Measurements from ENCODE around the gene CERKL.

Gene CERKL

DNA sequence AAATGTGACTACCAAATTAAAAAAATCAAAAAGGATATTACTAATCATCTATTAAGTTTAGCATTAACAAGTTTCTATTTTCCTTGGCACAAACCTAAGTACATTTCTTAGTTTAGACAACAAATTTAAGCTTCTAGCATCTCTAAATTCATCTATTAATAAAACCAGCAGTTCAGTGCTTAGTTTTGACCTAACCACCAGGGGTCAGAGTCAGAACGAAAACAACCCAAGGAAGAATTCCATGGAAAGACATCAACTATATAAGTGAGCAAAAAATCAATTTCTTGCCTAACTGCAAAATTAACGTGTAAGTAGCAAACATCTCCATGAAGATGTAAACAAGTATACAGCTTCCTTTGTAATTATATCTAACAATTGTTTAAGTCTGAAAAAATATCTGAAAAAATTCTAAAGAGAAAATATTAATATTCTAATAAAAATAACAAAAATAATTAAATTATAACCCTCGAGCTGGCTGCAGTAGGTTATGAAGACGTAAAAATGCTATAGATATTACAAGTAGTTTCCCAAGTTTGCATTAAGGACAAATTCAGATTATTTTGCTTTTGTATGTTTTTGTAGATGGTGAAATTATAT lies 83.7 kb downstream of the CERKL start:
- DNase-seq, result no peak

DNA sequence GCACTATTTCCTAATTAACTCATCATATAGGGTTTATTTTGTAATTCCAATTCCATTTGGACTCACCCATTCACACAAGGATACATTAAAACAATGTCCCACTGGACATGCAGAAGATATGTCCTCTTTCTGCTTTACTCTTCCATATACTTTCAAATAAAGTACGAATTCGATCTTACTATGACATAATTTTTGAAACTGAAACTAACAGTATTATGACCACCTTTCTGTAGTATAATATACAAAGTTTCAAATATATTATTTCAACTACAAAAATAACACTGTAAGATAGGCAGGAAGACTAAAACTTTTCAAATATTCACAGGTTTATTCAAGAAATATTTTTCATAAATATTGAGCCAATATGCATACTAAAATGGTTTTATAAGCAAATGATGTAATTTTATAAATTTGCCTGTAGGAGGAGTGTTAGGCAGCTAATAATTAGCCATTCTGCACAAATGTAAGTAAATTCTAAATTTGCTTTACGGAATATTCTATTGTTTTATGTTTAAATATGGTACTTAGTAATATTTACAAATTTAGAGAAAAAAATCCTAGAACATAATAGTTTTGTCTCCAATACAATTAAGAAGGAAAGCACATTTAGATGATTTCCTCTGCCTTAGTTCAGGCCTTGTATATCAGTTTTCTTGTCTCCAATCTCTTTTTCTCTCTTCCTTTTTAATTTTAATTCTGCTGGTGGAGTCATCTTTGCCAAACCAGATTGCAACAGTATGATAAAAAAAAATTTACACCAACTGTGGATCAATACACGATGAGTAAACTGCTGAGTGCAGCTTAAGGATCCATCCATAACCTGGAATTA lies 85.9 kb downstream of the CERKL start:
- no peak for DNase-seq

DNA sequence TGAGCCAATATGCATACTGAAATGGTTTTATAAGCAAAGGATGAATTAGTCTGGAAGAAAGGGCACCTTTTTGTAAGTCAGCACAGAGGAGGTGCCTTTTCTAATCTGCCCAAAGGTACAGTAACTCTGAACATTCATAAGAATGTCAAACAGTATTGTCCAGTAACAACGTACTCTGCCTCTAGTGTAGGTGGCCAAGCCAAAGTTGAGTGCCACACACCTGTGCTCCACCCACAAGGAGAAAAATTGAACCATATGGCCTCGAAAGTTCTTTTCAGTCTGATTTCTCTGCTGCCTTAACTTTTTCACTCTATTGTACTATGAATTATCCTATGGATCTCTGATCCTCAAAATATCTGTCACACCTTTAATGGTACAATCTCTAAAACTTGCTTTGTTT lies 86.8 kb downstream of the CERKL start:
- no peak for DNase-seq

DNA sequence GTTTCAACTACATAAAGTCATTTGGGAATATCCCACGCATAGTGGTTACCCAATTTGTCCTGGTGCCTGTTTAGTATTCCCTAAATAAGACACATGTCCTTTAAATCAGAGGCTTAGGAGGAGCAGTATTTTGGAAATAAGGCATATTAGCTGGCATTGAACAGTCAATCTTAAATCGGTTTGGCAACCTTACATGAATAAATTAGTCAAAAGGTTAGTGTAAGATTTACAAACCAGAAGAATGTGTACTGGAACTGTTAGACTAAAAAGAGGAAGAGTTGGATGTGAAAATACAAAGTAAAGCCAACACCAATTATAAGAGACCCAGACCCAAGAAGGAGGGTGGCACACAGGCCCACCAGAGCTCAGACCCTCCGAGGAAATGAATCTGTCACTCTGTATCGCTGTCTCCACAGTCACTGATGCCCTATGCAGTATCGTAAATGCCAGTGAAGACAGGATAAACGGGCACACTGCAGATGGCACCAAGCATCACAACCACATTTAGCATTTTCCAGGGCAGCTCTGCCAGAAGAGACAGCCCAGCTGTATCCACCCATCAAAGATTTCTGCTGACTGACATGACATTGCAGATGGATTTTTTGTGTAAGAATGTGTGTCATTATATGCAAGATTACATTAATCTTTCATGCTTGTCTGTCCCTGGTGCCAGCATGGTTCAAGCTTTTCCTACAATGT lies 90.4 kb downstream of the CERKL start:
- no peak for DNase-seq

DNA sequence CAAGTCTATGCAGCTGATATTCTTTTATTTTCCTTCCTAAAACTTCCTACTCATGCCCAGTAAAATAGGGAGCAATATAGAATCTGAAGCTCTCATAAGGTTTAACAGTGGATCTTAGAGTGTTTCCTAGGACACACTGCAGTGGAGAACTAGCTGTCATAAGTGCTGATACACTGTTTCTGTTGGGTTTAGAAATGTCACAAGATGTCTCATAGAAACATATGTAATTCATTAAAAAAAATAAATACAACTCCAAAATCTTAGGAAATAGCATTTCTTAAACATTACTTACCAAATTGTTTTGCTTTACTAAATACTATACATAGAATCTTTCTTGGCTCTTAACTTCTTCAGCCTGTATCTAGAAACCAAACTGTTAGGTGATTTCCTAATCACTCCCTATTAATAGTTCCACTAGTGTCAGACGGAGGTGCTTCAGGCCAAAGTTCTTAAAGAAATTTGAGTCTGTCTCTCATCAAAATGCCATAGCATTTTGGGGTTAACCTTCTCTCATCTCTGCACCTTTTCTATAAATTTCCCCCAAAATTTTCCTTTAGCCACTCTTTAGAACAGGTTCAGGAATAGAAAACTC lies 93.7 kb downstream of the CERKL start:
- DNase-seq, result no peak

DNA sequence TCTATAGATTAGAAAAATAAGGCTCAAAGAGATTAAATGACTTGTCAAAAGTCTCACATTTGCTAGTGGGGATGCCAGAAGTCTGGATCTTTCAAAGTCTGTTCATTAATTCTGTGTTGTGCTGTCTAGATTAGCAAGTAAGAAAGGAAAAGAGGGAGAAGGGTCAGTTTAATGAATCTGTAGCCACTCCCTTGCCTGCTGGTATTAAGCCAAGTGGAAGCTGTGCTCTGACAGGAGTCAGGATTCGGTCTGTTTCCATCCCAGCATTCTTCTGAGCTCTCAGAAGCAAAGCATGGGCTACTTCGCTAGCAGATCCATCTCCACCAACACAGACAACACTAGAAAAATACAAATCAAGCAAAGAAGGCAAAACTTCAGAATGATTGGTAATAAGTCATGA lies 98.5 kb downstream of the CERKL start:
- no peak for DNase-seq

DNA sequence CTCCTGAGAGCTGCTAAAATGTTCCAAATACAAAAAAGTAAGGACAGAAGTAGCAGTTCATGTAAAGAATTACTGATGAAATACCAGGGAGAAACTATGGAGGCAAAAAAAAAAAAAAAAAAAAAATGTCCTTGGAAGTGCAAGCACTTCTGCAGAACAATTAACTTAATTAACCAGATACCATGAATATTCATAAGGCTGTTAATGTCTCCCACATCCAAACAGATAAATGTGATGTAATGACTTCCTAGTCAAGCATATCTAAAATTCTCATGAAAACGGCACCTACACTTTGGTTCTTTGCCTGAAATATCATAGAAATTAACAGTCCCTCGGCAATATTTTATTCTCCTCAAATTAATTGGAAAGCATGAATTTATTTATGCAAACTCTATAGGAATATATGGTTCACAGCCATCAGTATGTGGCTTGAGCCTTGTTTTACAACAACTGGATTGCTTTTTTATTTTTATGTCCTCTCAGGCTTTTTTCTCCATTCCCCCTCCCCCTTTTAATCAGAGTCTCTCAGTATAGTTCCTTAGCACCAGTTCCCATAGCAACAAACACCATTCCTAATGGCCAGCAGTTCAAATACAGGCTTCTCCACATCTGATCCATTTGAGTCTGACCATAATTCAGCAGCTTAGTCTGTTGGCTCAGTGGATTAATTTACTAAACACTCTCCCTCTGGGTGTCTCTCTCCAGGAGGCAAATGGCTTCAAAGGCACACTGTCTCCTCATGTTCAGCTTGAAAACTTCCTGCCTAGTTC lies 102.7 kb downstream of the CERKL start:
- DNase-seq, result no peak

DNA sequence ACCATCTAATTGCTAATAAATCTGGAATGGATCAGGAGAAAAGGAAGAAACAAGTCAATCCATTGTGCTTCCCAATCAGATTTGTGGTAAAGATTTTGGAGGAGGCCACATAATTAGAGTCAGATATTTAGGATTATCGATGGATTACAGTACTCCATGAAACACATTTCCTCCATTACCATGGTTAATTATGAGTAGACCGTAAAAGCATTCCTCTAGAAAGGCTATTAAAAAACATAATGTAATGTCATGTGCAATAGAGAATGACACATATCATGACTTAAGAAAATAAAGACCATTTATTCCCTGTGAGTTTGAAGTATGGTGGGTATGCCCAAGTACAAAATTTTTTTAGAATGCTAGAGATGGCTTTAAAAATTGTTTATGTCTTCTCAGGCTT lies 103.7 kb downstream of the CERKL start:
- DNase-seq, result no peak

DNA sequence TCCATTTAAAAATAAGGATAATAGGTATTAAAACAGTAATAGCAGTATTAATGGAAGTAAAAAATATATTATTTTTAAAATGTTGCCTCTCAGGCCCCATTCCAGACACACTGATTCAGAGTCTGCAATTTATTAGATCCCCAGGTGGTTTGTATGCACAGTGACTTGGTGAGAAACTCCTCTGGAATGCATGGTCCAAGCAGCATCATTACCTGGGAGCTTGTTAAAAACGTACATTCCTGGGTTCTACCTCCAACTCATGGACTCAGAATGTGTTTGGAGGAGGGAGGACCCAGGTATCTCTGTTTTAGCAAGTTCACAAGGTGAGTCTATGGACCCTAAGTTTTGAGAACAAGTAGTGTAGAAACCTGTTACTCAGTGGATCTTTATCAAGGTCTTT lies 104.1 kb downstream of the CERKL start:
- no peak for DNase-seq

DNA sequence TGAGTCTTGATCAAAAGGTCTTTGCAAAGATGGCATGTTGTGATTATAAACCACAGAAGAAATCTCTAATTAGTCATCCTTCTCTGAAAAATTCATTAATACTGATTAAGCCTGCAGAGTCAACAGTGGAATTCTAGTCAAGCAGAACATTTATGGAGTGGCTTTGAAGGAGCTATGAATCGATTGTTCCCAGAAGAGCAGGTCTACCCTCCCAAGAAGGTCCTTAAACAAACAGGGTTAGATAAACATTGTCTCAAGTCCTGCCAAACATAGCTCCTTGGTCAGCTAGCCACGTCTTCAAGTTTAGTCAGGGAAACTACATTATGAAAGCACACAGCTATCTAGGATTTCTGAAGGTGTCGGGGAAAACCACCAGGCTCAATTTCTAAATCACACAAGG lies 110.8 kb downstream of the CERKL start:
- no peak for DNase-seq

DNA sequence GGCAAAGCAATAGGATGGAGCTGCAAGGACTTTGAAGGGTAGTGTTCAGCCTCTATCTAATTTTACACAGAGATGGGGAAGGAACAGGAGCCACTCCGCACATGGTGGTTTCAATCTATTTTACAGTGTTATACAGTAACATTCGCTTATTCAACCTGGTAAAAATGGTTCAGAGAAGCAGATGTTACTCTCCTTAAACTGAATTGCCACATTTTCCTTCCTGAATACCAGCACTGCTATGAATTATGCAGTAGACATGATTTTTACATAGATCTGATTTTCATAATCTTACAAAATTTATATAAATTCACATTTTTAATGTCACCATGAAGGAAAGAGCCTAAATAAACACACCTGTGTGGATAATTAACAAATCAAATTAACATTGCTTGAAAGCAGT lies 114.7 kb downstream of the CERKL start:
- DNase-seq, result no peak

DNA sequence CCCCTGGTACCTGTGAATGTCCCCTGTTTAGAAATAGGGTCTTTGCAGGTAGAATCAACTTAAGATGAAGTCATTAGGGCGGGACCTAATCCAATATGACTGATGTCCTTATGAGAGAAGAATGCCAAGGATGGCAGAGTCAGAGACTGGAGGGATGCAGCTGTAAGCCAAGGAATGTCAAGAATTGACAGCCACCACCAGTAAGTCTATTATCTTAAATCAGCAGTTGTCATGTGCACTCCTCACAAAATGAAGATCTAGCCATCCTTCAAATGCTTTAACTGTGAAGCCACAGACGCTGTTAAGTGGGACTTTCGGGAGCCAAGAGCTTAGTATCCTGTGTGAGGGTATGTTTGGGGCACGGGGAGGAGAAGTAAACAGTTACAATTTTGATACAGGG lies 116.5 kb downstream of the CERKL start:
- no peak for DNase-seq

DNA sequence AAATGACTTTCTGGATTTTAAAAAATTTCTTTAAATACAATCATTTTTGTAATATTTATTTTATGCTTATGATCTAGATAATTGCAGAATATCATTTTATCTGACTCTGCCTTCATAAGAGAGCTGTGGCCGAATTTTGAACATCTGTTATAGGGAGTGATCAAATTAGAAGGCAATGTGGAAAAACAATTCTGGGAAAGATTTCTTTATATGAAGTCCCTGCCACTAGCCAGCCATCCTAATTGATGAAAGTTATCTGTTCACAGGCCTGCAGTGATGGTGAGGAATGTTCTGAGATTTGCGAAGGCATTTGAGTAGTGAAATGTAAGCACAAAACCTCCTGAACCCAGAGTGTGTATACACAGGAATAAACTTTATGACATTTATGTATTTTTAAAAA lies 120.2 kb downstream of the CERKL start:
- DNase-seq, result no peak

DNA sequence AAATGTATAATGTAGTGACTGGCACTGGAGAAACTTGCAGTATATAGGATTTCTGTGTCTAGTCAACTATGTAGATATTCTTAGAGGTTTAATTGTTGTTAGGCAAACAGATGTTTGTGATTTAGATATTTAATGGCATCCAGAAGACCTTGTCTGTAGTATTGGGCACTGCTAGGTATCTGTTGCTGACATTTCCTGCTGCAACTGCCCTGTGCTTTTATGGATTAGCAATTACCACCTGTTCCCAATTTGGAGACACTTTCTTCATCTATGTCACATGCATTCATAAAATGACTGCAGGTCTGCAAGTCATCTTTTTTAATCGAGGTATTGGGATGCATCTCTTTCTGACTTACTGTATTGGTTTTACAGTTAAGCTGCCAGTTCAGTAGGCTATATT lies 128.5 kb downstream of the CERKL start:
- no peak for DNase-seq

DNA sequence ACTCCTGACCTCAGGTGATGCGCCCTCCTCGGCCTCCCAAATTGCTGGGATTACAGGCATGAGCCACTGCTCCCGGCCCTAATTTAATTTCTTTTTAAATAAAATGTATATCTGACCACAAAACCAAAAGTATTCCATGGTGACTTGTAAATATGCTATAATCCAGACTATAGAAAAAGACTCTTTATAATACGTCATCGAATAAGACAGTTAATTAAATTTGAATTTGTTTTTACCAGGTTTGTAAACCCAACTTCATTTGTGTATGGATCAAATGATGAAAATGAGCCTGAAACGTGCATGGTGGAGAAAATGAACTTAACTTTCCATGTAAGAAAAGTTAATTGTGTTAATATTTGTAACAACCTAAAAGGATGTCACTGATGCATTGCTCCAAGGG lies 129.8 kb downstream of the CERKL start:
- no peak for DNase-seq

DNA sequence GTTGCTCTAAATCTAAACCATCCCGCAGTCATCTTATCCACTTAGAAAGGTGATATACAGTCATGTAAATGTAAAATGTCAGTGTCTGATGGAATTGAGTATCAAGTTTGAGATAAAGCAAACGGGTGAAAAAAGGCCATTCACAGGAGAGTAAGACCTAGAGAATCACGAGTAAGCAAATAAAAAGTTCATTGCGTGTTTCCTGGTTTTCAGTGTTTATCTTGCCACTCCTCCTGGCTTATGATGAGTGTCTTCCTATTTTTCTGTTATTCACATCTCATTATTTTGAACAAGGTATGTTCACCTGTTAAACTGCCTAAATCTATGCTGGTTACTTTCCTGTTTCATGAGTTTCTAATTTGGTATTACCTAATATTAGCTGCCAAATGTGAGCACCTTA lies 130.9 kb downstream of the CERKL start:
- DNase-seq, result no peak

DNA sequence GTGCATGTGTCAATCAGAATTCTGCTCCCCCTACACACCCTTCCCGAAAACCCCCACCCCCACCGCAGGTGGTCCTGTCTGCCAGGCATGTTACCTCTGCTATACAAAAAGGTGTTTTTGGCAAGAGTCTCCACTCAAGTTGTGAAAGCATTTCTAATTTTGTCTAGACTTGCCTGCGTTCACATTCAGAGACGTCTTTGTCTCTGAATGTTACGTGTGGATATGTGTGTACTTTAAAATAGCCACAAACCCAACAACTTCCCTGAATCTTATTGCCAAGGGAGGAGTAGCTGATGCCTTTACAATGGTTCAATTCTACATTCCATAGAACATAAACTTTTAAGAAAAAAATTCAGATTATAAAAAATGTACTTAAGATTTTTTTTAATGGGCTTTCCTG lies 133.1 kb downstream of the CERKL start:
- DNase-seq, result no peak

DNA sequence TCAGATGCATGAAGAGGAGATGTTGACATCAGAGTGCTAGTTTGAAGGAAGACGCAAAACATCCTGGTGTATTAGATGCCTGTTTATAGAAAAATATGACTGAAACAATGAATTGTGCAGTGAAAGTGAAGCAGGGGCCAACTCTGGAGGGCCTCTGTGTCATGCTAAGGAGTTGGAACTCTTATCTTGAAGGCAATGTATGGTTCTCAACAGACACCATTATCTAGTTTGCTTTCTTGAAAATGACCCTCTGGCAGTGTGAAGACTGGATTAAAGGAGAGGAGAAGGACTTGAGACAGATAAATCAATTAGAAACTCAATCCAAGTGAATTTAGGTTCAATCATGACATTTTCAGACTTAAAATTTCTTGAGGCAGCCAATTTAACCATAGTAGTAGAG lies 136.7 kb downstream of the CERKL start:
- no peak for DNase-seq

DNA sequence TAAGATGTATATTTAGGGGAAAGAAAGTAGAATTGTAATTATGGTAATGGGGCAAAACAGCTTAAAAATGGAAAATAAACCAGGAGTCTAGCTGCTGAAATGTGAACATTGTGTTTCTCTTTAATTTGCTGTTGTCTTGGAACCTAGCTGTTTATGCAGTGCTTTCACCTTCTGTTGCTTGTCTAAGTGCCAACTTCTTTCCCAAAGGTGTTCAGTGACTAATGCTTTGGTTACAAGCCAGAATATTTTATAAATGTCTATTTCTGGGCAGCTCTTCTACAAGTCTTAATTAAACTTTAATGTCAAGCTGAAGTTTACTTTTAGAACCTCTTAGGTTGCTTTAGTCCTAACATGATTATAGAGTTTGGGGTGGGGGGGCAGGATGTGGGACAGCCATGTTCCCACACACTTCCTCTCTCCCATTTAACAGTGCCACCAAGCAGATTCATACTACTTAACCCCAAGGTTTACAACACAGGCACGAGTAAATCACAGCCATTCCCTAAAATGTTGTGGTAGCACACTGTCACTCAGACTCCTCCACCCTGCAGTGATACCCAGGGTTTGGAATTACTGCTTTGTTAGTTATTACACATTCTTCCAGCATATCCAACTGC lies 139.1 kb downstream of the CERKL start:
- no peak for DNase-seq

DNA sequence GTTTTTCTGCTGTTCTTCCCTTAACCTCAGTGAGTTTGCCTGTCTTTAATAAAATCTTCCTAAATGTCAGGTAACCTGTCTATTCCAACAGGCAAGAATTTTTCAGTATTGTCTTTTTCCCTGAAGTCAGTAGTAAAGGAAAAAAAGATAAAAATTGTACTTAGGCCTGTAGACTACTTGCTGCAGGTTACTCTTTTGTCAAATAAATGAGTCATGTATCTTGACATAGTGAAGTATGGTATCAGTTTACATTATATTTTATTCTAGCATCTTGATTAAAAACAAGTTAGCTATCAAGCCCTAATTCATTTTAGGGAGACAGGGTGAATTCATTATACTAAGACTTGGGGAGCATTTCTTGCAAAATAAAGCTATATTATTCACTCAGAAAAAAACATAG lies 139.9 kb downstream of the CERKL start:
- DNase-seq, result no peak

DNA sequence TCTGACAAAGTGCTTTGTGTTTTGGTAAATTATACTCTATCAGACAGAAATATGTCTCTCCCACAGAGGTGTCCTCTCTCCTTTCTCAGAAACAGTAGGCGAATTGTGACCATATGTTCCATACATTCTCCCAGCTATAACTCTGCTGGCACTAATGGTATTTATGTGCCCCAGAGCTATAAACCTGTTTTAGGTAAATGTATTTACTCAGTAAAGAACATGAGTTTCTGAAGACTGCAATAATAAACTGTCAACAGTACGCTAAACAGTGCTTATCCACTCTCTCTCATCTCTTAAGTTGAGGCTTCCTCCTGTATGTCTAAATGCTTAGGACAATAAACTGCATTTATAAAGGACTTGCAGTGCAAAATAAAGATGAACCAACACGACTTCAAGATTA lies 141.2 kb downstream of the CERKL start:
- no peak for DNase-seq

DNA sequence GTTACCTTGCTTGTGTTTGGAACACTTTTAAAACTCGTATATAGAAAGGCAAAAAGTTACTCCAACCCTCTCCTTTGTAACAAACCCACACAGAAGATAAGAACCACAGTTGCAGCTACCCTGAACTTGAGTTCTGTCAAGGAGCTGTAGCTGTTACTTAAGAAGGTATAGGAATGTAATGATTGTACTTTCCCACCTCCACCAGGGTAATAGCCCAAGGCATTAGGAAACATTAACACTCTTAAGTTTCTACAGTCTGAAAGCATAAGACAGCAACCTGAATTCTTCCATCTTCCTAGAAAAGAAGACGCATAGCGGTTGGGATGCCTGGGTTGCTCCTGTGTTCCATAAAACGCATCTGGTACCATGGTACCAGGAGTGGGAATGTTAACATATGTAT lies 156.7 kb downstream of the CERKL start:
- no peak for DNase-seq

DNA sequence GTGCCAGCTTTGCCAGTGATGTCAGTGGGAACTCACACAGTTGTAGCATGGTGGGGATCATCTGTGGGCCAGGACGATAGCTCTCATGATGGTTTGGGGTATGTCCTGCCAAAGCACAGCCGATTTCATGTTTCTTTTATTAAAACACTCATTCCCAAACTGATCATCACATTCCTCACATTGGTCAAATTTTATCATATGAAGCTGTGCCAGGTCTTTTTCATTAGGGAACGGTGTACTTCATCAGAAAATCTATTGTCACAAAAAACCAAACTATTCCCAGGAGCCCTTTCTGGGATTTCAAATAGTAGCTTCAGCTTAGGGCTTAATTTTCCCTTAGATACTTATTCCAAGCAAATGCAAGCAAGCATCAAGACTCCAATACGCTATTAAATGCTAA lies 157.7 kb downstream of the CERKL start:
- DNase-seq, result no peak
